Nephron (organoid): ENCODE measurements around the gene CAMK2G.

Source experiments
- H3K27ac Mint-ChIP-seq, 3 experiments: 2 replicates each; pipeline ENCODE4 v1.8.0; 2020; ENCODE audit warnings: mixed read lengths in 3 of 3, mild to moderate bottlenecking in 2 of 3, moderate library complexity in 1 of 3
- H3K27me3 Mint-ChIP-seq: 2 replicates; pipeline ENCODE4 v1.8.0; 2021; ENCODE audit warnings: low read depth, mild to moderate bottlenecking, moderate library complexity, mixed read lengths
- H3K36me3 Mint-ChIP-seq: 2 replicates; pipeline ENCODE4 v1.8.0; 2020; ENCODE audit warnings: low read depth, mixed read lengths
- H3K4me1 Mint-ChIP-seq: 2 replicates; pipeline ENCODE4 v1.8.0; 2020; ENCODE audit warnings: mixed read lengths
- H3K4me3 Mint-ChIP-seq, 3 experiments: 2 replicates each; pipeline ENCODE4 v1.8.0; 2020; ENCODE audit warnings: mild to moderate bottlenecking in 3 of 3, mixed read lengths in 3 of 3, moderate library complexity in 2 of 3
- H3K9me3 Mint-ChIP-seq: 2 replicates; pipeline ENCODE4 v1.8.0; 2020; ENCODE audit warnings: mixed read lengths
- TF ChIP-seq, protein P1 (sequence below), 3 experiments: fragments of 200-600 bp; sonication (generic); IDR thresholded peaks; one replicate each; pipeline ENCODE4 v1.5.0; 2021; ENCODE audit warnings: antibody characterized with exemption in 3 of 3; ENCODE audit not compliant: unreplicated experiment in 3 of 3

Gene CAMK2G

DNA sequence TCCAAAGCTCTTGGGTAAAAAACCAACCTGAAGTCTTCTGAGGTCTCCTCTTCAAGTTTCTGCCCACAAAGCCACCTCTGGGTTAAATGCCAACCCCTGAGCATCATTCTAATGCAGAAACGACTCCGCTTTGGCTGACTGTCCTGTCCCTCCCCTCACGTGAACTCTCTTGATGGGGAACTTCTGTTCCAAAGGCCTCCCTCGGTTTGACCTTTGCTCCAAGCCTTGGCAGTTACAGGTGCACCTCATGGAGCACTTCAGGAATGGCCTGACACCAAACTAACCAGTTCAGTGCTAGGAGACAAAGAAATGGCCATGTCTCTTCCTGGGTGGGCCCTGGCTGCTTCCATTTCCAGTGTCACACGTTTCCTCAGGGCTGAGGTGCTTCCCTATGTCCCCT is 20.0 kb downstream of the CAMK2G start:
- peaks cover 36% of the 10 kb centered on the region for H3K36me3 Mint-ChIP-seq
- H3K27me3 Mint-ChIP-seq: no peaks in the 10 kb centered on the region
- H3K4me1 Mint-ChIP-seq: peaks cover 9% of the 10 kb centered on the region
- no peaks in the 10 kb centered on the region for H3K9me3 Mint-ChIP-seq
- H3K27ac Mint-ChIP-seq: no peak overlapping the region
- TF ChIP-seq, protein P1, sequence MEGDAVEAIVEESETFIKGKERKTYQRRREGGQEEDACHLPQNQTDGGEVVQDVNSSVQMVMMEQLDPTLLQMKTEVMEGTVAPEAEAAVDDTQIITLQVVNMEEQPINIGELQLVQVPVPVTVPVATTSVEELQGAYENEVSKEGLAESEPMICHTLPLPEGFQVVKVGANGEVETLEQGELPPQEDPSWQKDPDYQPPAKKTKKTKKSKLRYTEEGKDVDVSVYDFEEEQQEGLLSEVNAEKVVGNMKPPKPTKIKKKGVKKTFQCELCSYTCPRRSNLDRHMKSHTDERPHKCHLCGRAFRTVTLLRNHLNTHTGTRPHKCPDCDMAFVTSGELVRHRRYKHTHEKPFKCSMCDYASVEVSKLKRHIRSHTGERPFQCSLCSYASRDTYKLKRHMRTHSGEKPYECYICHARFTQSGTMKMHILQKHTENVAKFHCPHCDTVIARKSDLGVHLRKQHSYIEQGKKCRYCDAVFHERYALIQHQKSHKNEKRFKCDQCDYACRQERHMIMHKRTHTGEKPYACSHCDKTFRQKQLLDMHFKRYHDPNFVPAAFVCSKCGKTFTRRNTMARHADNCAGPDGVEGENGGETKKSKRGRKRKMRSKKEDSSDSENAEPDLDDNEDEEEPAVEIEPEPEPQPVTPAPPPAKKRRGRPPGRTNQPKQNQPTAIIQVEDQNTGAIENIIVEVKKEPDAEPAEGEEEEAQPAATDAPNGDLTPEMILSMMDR (IDR thresholded peaks at IDR 0.05; ENCODE audit: unreplicated experiment in 3 of 3): no peak
- H3K4me3 Mint-ChIP-seq: no peak overlapping the region

DNA sequence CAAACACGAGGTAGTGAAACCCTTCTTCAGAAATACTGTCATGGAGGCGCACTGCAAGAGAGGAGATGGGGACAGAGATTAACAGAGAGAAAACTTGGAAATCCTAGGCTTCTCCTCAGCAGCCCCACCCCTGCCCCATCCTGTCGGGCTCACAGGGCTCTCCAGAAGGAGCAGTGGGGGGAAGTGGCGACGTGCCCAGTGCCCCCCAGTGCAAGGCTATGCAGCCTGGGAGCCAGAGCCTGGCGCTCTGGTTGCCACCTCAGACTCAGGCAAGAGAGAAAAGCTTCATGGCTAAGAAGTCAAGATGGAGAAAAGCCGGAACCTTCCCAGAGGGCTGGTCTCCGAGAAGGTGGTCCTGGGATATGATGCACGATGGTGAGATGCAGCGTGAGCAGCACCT is 21.2 kb downstream of the CAMK2G start:
- no peaks in the 10 kb centered on the region for H3K27me3 Mint-ChIP-seq
- no peaks in the 10 kb centered on the region for H3K9me3 Mint-ChIP-seq
- H3K36me3 Mint-ChIP-seq: peaks cover 34% of the 10 kb centered on the region
- no peak overlapping the region for H3K27ac Mint-ChIP-seq
- TF ChIP-seq, protein P1 (IDR thresholded peaks at IDR 0.05; ENCODE audit: unreplicated experiment in 3 of 3): no peak
- peaks cover 14% of the 10 kb centered on the region for H3K4me1 Mint-ChIP-seq
- H3K4me3 Mint-ChIP-seq: no peak overlapping the region

DNA sequence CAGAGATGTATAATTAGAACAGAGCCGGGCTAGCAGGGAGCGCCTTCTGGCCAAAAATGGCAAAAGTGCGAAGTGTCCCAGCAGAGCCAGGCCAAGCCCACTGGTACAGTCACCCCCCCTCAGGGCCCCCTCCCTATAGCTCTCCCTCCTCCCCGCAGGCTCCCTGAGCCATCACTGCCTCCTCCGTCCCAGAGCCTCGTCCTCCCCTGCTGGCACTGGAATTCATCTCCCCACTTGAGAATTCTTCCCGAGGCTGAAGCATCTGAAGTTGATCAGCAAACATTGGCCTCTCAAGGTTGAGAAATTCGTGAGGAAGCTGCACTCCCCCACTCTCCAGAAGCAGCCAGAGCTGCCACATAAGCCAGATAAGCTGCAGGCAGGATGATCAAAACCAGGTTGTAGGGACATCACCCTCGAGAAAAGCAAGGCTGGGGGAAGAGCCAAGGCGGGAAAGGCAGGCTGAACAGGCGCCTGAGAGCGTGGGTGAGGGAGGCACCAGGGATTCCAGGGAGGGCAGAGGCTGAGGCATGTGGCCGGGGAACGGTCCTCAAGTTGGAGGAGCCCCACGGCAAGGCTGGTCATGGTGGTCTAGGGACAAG is 23.4 kb downstream of the CAMK2G start:
- peaks cover 39% of the 10 kb centered on the region for H3K36me3 Mint-ChIP-seq
- H3K9me3 Mint-ChIP-seq: no peaks in the 10 kb centered on the region
- peak overlapping the region; percentile 54 to 83 (median 76) for H3K27ac Mint-ChIP-seq
- H3K4me3 Mint-ChIP-seq: no peak overlapping the region
- H3K4me1 Mint-ChIP-seq: peaks cover 14% of the 10 kb centered on the region
- no peaks in the 10 kb centered on the region for H3K27me3 Mint-ChIP-seq
- TF ChIP-seq, protein P1 (IDR thresholded peaks at IDR 0.05; ENCODE audit: unreplicated experiment in 3 of 3): no peak

DNA sequence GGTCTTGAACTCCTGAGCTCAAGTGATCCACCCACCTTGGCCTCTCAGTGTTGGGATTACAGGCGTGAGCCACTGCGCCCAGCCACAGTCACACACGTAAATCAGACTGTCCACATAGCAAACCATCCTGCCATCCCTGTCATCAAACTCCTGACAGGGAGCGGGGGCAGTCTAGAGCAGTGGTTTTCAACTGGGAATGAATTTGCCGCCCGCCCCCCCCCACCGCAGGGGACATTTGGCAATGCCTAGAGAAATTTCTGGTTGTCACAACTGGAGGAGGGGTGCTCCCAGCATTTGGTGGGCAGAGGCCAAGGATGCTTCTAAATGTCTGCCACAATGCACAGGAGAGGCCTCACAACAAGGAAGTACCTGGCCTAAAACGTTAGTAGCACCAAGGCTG is 24.1 kb downstream of the CAMK2G start:
- Mint-ChIP-seq H3K27ac (no peak overlapping the region), H3K4me3 (no peak overlapping the region), H3K4me1 (peaks cover 14% of the 10 kb centered on the region), H3K27me3 (no peaks in the 10 kb centered on the region), H3K36me3 (peaks cover 40% of the 10 kb centered on the region), H3K9me3 (no peaks in the 10 kb centered on the region)
- TF ChIP-seq, protein P1 (IDR thresholded peaks at IDR 0.05; ENCODE audit: unreplicated experiment in 3 of 3): no peak

DNA sequence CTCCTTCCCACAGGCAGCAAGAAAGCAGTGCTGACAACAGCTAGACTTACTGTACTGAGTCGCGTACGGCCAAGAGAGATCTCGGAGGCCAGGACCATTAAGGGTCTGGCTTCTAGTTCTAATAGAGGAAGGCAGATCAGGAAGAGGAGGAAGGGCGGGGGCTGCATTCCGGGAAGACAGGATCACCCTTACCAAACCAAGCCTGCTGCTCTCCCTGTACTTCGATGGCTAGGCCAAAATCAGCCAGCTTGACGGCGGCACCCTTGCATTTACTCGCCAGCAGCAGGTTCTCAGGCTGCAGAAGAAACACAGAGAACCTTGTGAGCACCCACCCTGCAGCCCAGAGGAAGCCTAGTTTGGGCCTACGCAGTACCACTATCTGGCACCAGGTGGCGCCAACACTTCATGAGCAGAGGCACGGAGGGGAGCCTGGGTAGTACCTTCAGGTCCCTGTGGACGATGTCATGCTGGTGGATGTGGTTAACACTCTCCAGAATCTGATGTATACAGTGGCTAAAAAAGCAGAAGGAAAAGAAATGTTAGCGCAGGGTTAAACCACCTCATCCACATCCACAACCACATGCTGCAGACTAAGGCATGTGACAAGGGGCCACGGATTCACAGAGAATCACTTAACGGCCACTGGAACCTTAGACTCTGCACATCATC is 25.4 kb downstream of the CAMK2G start:
- Mint-ChIP-seq H3K36me3 (peaks cover 46% of the 10 kb centered on the region), H3K27me3 (no peaks in the 10 kb centered on the region), H3K9me3 (no peaks in the 10 kb centered on the region), H3K4me1 (peaks cover 14% of the 10 kb centered on the region), H3K4me3 (no peak overlapping the region), H3K27ac (peak overlapping the region in 2 of 3 experiments; percentile 28 to 34)
- TF ChIP-seq, protein P1 (IDR thresholded peaks at IDR 0.05; ENCODE audit: unreplicated experiment in 3 of 3): peak; percentile 99

DNA sequence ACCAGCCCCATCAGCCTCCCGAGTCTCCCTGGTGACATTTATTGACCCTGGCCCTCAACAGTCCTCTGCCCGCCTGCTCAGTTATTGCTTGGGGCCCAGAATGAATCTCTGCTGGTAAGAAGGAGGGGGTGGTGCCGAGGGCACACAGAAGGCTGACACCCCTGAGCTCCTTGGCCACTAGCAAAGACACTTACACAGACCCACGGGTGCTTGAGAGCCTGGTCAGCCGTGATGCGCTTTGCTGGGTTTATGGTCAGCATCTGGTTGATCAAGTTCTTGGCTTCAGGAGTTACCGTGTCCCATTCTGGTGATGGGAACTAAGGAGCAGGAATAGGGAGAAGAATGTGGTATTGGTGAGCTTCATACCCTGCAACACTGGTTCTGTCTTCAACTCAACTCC is 27.3 kb downstream of the CAMK2G start:
- Mint-ChIP-seq H3K27ac (no peak overlapping the region), H3K4me3 (no peak overlapping the region), H3K27me3 (no peaks in the 10 kb centered on the region), H3K36me3 (peaks cover 41% of the 10 kb centered on the region), H3K9me3 (no peaks in the 10 kb centered on the region), H3K4me1 (peaks cover 14% of the 10 kb centered on the region)
- TF ChIP-seq, protein P1 (IDR thresholded peaks at IDR 0.05; ENCODE audit: unreplicated experiment in 3 of 3): no peak
